Dermis blood vessel endothelial cell (primary cell): ENCODE data around the gene FHDC1. TPM values are rescaled to one million over a fixed set of nuclear protein-coding genes. Genes with fewer than 3 reads are reported as not detected.

Experiments used
- DNase-seq: peaks from one replicate; pipeline ENCODE4 v3.0.0; 2010
- total RNA-seq: library from RNA; depleted of rRNA; stranded (reverse); fragments of >200 nt; gene quantifications from 2 replicates; pipeline ENCODE4 v1.2.3, GENCODE V29; 2014

Gene FHDC1
- total RNA-seq, 1 donor from 2014 or later, result 0.68 TPM

DNA sequence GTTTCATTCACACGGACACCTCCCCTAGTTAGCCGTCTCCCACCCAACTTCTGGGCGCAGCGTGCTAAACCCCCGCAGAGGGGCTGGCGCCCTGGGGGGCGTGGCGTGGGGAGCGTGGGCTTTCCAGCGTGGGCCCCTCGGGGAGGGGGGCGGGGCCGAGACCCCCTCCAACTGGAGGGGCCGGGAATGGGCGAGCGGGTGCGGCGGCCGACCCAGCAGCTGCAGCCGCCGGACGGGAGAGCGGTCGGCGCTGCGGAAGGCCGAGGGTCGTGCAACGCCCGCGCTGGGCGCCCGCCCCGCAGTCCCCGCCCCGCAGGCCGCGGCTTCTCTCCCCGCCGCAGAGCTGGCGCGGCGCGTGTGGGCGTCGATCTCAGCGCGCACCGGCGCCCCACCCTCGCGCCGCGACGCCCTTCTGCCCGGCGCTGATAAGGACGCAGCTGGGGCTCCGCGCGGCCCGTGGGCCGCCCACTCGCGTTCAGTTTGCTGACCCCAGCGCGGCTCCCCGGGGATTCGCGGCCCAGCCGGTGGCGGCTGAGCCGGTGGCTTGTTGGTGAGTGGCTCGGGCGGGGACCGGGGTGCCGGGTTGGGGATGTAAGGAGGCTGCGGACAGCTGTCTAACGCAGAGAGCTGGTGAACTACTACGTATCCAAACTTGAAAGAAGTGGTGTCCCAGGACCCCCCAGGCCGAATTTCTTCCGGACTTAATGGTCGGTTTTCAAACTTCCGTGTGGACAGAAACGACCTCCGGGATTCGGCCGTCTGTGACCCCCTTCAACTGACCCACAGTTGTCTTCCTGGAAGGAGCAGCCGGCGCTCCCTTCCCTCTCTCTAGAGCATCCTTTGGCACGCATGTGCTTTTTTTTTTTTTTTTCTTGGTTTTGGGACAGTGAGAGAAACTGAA is 1.5 kb downstream of the FHDC1 start:
- peak; percentile 31 for DNase-seq

DNA sequence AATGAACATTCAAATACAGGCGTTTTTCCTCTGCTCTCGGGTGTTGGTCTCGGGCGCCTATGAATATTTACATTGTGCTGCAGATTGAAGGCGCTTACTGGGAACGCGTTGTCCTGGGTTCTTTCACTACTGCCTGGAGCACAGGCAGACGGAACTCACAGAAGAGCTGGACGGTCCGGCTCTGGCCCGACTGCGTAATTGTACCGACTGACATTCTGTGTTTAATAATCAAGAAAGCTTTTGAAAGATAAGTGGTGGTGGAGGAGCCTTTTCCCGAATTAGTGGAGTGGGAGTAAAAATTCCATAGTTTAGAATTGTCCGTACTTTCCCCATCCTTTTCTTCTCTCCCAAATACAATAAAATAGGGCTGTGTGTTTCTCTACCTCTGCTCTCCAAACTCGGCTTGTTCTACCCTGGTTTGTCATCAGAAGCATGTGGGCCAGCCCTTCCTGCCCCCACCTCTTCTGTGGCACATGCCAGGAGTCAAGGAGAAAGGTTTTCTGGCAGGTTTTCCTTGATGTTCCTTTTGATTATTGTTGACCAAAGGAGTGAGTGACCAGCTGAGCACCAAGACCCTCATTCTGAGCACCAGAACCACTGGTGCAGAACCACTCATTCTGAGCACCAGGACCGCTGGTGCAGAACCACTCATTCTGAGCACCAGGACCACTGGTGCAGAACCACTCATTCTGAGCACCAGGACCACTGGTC is 2.3 kb downstream of the FHDC1 start:
- DNase-seq, result no peak

DNA sequence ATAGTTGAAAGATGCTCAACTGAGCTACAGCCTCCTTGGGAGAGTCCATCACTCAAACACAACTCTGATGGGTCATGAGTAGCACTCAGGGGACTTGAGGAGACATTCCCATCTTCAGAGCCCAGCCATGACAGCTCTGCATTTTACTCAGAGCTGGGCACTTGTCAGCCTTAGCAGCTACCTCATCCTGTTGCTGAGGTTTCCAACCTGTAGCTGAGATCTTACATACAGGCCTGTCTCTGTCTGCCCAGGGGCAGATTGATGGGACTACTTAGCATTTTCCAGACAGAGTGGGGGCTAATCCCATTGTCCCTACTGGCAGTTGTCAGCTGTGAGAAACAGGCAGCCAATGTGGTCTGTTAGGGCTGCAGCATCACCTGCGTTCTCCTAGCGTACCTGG is 3.5 kb downstream of the FHDC1 start:
- no peak for DNase-seq

DNA sequence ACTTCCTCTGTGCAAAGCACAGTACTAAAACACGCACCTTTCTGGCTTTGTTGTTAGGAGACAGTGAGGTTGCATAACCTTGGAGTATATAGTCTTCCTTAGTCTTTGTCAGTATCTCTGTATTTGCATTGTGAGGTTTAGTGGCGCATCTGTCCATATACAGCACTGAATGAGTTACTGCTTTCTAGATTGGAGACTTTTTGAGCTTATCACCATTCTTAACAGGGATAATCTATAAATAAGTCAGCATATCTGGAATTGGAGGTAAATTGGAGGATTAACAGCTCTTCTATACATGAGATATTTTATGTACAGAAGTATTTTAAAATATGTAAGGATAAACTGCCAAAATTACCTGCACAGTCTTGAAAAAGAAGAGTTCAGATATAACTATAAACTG is 4.3 kb downstream of the FHDC1 start:
- DNase-seq, result no peak

DNA sequence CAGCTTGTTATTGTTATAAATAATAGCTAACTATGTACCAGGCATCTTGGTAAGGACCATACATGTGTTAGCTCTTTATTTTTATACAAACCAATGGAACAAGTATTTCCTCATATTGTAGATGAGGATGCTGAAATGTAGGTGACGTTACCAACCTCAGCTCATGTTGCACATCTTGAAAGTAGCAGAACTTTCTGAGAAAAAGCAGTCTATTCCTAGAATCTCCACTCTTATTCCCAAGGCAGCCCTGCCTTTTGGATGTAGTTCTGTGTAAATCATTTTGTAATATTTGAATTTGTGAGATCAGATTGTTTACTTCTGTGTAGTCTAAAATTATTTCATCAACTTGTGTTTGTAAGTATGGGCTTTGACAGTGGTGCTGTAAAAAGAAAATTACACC is 5.3 kb downstream of the FHDC1 start:
- DNase-seq, result no peak

DNA sequence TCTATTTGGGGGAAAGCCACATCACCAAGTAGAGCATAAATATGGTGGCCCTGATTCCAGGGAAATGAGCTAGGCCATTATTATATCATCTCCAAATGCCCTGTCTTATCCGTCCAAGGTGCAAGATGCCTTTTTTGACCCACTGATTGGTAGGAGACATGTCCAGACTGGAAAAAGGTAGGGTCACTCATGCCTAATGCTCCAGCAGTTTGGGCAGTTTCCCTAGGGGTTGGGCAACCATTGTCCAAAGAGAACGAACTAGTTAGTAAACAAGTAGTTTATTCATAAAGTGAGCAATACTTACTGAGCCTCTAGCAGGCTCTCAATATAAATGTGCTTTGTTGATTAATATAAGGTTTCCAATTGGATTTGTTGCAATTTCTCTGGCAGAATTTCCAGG is 6.2 kb downstream of the FHDC1 start:
- DNase-seq, result no peak

DNA sequence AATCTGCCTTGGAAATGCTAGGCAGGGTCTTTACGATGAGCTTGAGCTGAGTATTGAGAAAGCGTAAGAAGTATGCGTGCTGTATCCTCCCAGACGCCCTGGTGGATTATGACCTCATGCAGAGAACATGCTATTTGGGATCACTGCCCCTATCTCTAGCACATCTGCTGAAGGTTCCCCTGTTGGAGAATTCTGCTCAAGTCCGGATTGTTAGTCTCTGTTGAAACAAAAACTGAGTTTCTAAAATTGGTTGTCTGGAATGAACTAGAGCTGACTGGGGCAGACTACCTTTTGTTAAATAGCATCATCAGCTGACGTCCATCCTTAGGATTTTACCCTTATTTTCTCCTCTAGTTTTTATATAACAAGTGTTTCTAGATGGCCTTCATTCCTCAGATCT is 7.5 kb downstream of the FHDC1 start:
- DNase-seq, result no peak

DNA sequence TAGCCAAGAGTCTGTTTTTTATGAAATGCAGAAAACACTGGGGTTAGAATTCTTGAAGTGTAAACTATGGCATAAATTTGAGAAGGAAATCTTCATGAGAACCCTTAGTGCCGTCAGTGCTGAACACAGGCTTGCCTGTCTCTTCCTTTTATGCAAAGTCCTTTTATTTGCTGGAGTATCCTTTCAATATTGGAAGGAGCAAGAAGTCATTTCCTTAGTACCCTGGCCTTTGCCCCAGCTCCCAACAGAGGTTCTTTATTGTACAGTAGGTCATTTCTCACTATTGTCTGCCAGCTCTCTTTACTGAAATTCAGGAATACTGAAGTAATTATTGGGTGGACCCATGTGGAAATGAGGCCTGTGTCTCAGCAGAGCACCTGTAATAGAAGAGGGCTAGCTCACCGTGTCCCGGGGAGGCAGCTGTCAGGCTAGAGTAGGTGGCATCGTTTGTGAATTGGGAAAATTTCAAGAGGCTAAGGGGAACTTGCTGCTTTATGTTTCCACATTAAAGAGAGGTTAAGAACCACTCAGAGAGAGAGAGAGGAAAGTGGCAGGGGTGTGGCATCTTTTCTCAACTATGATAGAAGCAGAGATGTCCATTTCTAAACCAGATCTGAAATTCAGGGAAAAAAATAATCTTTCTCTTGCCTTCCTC is 8.7 kb downstream of the FHDC1 start:
- DNase-seq, result no peak

DNA sequence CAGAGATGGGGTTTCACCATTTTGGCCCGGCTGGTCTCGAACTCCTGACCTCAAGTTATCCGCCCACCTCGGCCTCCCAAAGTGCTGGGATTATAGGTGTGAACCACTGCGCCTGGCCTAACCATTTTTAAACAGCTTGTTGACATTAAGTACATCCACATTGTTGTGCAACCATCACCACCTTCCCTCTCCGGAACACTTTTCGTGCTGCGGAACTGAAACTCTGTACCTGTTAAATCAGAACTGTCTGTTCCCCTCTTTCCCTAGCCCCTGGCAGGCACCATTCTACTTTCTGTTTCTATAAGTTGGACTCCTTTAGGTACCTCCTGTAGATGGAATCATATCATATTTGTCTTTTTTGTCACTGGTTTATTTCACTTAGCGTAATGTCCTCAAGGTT is 9.5 kb downstream of the FHDC1 start:
- DNase-seq, result no peak

DNA sequence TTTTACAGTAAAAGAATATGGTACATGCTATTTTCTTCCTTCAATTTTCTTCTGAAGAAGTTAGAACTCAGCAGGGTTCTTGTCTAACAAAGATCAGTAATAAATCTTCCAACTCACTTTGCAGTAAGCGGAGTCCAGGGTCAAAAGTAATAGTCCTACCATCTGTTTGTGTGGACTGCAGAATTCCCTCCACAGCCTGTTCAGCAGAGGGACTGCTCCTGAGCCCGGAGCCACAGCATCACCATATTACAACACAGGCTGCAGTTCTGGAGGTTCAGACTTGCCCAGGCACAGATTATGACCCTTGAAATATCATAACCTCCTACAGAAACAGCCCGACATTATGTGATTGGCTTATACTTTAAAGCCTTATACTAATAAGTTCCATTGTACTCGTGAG is 10.3 kb downstream of the FHDC1 start:
- no peak for DNase-seq

DNA sequence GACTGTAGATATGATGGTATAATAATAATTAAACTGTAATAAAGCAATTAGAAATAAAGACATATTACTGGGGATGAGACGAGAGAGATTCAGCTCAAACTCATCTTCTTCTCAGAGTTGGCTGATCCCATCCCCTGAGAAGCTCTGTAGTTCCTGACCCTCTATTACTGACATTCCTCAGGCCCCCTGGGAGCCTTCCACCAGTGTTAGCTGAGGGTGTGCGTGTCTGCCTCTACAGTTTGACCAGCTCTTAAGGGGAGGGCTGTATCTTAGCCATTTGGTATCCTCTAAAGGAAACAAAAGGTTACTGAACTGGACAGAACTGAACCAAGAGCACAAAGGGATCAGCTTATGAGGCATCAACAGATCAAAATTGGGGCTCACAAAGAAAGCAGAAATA is 11.2 kb downstream of the FHDC1 start:
- no peak for DNase-seq

DNA sequence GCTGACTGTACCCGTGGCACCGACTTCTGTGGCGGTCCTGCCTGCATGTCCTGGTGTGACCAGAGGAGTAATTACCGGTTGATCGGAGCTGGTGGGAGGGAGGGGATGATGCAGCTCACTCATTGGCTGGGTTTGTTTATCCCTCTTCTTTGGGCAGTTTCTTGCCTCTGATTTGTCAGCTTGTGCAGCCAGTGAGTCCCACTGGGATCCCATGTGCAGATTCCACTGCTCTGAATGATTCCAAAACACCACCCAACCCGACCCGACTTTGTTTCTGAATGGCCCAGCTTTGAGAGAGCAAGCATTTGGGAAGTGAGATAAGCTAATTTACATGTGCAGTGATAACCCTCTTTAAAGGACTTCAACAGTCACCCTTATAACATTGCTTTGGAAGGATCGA is 13.8 kb downstream of the FHDC1 start:
- no peak for DNase-seq

DNA sequence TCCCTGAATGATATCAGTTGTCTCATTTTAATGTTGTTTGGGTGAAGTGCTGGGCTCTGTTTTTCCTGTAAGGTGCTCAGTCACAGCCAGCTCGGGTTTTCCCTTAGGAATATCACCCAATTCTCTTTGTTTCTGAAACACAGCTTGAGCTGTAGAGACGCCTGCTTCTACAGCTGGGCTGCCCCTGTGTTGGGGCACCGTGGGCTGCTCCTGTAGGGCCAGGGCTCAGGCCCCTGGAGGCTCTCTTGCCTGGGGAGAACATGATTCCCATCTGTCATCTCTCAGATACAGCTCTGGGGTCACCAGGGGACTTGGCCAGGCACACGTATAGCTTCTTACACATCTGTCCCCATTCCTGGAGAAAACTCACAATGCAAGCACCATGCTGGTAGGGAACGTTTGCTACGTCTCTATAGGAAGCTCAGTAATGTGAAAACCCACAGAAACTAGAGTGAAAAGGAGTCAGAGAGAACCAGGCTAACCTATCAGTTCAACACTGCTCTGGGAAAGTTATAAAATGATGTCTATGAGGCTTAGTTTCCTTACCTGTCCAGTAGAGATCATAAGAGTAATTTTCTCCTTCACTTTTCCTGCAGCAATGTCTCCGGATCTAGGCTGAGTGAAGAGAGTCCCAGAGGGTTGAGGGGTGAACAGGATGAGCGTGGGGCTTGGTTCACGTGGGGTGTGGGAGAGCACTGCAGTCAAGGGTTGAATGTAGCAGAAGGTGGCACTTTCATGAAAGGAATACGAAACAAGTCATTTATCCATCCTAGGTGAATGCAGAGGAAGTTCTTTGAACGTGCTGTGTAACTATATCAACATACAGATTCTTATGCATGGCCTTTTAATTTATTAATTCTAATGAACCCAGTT is 14.5 kb downstream of the FHDC1 start:
- no peak for DNase-seq

DNA sequence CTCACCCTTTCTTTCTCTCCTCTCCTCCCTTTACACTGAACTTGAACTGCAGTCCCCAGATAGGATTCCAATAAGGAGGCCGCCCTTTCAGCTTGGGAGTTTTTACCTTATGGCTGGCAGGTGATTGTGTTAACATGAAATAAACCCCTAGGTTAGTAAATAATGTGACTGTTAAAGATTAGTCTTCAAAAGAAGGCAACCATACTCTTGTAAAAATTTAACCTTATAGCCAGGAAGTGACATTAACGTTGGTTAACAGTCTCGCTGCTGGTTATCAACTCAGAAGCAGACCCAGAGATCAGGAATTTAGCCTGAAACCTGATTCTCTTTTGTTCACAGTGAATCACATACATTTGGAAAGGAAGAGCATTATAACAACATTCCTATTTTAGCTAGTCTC is 15.2 kb downstream of the FHDC1 start:
- DNase-seq, result no peak

DNA sequence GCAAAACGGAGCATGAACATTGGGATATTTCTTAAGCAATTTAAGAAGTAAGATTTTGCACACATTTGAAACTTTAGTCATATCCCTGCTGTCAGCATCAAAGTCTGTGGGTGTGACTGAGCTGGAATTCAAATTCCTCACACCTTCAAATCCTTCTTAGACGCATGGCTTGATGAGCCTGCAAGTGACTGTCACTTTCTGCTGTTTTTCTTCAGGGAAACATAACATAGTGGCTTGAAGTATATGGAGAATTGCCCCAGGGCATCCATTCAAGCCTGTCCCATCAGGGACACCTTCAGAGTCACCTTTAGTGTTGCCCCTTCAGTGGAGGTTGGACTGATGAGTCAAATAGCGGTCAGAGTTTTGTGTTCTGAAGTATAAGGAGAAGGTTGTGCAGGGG is 17.4 kb downstream of the FHDC1 start:
- no peak for DNase-seq

DNA sequence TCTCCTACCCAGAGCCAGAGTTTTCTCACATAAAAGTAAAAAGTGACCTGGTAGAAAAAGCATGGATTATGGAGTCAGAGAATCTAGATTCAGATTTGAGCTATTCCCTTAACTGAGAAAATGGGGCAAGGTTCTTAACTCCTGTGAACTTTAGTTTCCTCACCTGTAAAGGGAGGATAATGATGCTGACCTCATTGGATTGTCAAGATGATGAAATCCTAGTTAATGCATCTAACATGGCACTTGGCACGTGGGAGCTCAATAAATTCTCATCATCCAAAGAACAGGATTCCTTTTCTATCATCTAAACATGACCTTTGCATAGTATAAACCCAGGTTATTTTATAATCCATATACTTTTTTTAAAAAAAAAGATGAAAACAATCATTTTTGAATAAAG is 18.6 kb downstream of the FHDC1 start:
- DNase-seq, result no peak

DNA sequence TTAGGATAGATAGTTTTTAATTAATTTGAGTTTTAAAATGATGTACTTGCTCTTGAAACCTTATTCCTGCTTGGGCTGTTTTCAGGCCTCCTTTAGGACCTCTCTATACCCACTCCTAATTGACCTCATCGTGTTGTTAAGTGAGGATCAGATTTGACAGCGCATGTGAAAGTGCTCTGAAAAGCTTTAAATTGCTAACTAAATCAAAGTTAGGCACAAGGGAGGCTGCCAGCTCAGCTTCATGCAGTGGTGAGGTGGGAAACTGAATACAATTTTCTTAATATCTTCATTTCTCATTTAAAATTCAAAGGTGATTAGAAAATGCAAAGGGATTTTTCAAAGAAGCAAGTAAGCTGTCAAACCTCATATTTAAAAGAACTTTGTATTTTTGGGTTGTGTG is 20.0 kb downstream of the FHDC1 start:
- no peak for DNase-seq

DNA sequence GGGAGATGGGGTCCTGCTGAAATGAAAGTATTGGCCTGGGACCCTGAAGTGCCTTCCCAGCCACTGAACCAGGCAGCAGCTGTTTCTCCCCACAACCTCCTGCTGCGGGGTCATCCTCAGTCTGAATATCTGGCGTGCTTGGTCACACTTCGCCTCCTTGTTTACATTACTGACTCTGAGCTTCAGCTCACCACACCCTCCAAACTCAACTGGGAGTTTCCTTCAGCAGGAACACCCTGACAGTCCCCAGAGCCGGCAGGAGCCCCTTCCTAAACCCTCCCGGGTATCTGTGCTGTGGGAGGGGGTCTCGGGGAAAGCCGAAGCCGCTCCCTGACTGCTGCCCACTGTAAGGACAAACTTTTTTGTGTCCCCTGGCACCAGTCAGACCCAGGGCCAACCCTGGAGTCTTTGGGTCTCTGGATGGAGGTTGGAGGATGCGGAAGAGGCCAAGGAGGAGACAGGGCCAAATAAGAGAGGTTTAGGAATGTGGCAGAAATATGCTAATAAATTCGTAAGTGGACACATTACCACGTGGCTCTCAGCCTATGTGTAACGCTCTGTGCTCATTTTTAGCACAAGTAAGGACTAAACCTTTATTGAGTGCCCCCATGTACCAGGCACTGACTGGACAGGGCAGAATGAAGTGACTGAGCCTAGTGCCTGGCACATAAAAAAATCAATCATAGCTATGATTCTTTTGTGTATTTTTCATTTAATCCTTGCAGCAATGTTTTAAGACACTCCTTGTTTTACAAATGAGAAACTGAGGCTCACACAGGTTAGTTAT is 20.7 kb downstream of the FHDC1 start:
- DNase-seq, result no peak

DNA sequence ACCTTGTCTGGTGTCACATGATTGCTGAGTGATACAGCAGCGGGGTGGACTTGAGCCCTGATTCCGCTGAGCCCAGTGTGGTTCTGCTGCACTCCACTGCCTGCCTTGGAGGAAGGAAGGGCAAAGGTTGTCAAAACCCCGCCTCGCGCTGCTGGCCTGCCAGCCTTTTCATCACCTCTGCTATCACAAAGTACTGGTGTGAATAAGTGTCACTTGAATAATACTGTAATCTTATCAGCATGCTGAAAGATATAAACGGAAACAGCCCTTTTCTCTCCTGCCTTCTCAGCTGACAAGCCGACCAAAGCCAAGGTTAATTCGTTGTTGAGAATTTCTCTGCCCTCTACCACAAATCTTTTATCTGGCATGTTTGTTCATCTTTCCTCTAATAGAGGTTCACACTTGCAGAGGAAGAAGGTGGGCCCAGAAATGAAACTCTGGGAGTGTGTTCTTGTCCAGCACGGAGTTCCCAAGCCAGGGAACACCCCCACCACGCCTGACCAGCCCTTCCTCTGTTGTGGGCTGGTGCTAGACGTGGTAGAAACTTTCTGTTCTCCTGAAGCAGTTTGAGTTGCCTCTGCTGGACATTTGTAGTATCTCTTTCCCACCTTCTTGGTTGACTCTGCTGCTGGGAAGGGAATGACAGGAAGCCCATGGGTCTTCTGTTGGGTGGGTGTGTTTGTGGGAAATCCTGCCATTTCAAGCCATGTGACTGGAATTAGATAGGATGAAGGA is 21.5 kb downstream of the FHDC1 start:
- DNase-seq, result peak; percentile 44

DNA sequence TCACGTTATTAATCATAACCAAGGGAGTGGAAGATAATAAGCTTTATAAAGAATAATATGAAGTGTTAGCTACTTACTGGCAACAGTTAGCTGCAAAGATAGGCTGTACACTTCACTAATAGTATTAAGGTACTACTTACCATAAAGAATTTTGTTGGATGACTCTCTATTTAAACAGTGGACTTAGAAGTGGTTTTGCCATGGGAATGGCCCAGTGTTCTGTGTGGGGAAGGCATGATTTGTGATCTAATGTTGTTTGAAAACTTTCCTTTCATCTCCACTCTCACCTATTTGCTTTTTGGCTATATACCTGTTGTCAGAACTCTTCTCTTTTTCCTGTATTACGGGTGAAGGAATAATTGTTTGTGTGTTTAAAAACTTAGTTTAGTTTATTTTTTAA is 23.0 kb downstream of the FHDC1 start:
- no peak for DNase-seq

DNA sequence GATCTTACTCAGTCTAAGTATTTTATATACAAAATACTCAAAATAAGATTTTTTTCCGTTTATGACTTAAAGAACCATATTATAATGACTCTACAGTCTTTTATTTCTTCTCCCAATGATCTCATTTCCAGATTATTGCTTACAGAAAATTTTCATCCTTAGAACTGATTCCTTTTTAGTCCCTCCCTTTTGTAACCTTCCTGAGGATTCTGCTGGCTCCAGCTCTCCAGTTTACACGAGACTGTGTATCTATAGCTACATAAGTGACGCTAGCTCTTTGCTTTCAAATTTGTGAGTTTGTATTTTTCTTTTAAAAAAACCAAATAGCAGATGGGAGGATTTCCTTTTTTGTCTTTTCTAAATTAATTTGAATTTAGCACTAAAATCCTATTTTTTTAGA is 24.0 kb downstream of the FHDC1 start:
- DNase-seq, result no peak
